Endothelial cell (in vitro differentiated cells): ENCODE results near the gene ZDHHC11B. TPM values are rescaled to one million over a fixed set of nuclear protein-coding genes. Genes with fewer than 3 reads are reported as not detected.
A peak's percentile ranks its signal among the peaks of the same experiment; 100 is the strongest.
"Not testable (repeated sequence)": the region's sequence is repeated elsewhere in the genome, so short reads cannot be mapped to it uniquely, and the experiment has no call there.

Source experiments
- DNase-seq: peaks from one replicate; pipeline ENCODE4 v3.0.0; 2021; ENCODE audit warnings: low spot score
- H3K27ac Mint-ChIP-seq: one replicate; pipeline ENCODE4 v1.8.0; 2021; ENCODE audit warnings: mixed read lengths, inconsistent platforms; ENCODE audit not compliant: unreplicated experiment
- H3K27me3 Mint-ChIP-seq: one replicate; pipeline ENCODE4 v1.8.0; 2021; ENCODE audit warnings: mild to moderate bottlenecking, moderate library complexity, mixed read lengths, inconsistent platforms; ENCODE audit not compliant: unreplicated experiment
- H3K36me3 Mint-ChIP-seq: one replicate; pipeline ENCODE4 v1.8.0; 2021; ENCODE audit warnings: mild to moderate bottlenecking, low read depth, mixed read lengths, inconsistent platforms; ENCODE audit not compliant: unreplicated experiment
- H3K4me1 Mint-ChIP-seq: one replicate; pipeline ENCODE4 v1.8.0; 2021; ENCODE audit warnings: mild to moderate bottlenecking, mixed read lengths, inconsistent platforms; ENCODE audit not compliant: unreplicated experiment
- H3K4me3 Mint-ChIP-seq: one replicate; pipeline ENCODE4 v1.8.0; 2021; ENCODE audit warnings: mild to moderate bottlenecking, mixed read lengths, inconsistent platforms; ENCODE audit not compliant: unreplicated experiment
- H3K9me3 Mint-ChIP-seq: one replicate; pipeline ENCODE4 v1.8.0; 2021; ENCODE audit warnings: mixed read lengths, inconsistent platforms; ENCODE audit not compliant: unreplicated experiment
- long read RNA-seq: library from polyadenylated mRNA; unstranded; transcript quantifications from one replicate; pipeline ENCODE4 v2.0.0, GENCODE V29; 2020; ENCODE audit not compliant: unreplicated experiment
- total RNA-seq: library from RNA; stranded (reverse); fragmentation: NEBNext Ultra II Directional; extraction: Animal tissue kit (Norgen Biotek cat#: 25700); gene quantifications from one replicate; pipeline ENCODE4 v1.2.1, GENCODE V29; 2021; ENCODE audit not compliant: unreplicated experiment
- TF ChIP-seq, protein P1 (sequence below): fragments of 200-600 bp; sonication (generic); IDR thresholded peaks from one replicate; pipeline ENCODE4 v1.5.0; 2021; ENCODE audit warnings: antibody characterized with exemption; ENCODE audit not compliant: unreplicated experiment

Gene ZDHHC11B, protein sequence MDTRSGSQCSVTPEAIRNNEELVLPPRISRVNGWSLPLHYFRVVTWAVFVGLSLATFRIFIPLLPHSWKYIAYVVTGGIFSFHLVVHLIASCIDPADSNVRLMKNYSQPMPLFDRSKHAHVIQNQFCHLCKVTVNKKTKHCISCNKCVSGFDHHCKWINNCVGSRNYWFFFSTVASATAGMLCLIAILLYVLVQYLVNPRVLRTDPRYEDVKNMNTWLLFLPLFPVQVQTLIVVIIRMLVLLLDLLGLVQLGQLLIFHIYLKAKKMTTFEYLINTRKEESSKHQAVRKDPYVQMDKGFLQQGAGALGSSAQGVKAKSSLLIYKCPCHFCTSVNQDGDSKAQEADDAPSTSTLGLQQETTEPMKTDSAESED
- total RNA-seq: not detected
- long read RNA-seq: 0 reads

DNA sequence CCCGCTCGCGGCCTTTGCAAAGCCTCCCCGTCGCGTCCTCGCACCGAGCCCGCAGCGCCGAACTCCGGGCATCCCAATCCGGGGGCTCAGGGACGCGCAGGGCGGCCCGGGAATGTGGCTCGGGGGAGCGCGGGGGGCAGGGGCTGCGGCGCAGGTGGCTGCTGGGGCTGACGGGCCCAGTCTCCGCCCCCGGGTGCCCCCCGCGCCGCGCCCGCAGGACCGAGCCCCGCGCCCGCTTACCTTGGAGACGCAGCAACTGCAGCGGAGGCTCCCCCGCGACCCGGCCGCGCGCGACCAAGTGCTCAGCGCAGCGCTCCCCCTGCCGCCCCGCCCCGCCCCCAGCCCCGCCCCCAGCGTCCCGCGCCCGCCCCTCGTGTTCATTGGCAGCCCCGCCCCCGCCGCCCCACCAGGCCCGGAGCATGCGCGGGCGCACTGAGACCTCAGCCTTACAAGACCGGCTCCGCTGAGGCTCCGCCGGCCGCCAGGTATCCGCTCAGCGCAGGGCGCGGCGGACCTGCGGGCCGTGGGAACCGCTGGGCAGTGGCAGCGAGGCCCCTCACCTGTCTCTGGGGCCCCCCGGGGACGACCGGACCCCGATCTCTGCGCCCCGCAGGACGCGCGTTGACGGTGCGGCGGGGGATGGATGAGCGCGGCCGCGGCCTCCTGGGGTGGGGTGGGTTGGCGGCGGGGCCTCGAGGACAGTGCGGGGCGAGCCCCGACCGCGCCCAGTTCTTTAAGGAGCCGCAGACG lies at the start of gene ZDHHC11B:
TSS of gene ZDHHC11B (minus strand) at position 302 of the 750 bp plus-strand sequence. CDS start 17,810 bp downstream, outside the sequence.
- H3K27ac Mint-ChIP-seq, H3K4me1 Mint-ChIP-seq, H3K9me3 Mint-ChIP-seq, H3K27me3 Mint-ChIP-seq, H3K36me3 Mint-ChIP-seq: not testable (repeated sequence)
- peak within 1 kb of the TSS; percentile 69 for H3K4me3 Mint-ChIP-seq
- DNase-seq: peak; percentile 78

DNA sequence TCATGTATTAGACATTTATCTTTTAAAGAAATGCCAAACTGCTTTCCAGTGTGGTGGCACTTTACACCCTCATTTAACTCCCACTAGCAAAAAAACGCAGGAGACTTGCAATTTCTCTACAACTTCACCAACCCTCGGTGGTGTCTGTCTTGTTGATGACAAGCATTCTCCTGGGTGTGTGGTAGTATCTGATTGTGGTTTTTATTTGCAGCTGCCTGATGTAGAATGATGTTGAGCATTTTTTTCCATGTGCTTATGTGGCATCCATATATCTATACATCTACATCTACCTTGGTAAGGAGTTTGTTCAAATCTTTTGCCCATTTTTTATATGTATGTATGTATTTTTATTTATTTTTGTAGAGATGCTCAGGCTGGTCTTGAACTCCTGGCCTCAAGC lies 49.5 kb upstream of the ZDHHC11B start:
- H3K27ac Mint-ChIP-seq, DNase-seq, H3K9me3 Mint-ChIP-seq, H3K4me3 Mint-ChIP-seq, H3K36me3 Mint-ChIP-seq, H3K27me3 Mint-ChIP-seq: not testable (repeated sequence)
- peaks cover 11% of the 10 kb centered on the region for H3K4me1 Mint-ChIP-seq

DNA sequence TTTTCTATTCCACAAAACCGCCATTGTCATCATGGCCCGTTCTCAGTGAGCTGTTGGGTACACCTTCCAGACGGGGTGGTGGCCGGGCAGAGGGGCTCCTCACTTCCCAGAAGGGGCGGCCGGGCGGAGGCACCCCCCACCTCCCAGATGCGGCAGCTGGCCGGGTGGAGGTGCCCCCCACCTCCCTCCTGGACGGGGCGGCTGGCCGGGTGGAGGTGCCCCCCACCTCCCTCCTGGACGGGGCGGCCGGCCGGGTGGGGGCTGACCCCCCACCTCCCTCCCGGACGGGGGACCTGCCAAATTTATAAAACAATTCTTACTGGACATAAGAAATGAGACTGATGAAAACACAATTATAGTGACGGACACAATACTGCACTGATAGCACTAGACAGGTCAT lies 43.7 kb upstream of the ZDHHC11B start:
- H3K4me3 Mint-ChIP-seq, H3K4me1 Mint-ChIP-seq, H3K27ac Mint-ChIP-seq, H3K9me3 Mint-ChIP-seq, DNase-seq, H3K27me3 Mint-ChIP-seq: not testable (repeated sequence)
- peaks cover 11% of the 10 kb centered on the region for H3K36me3 Mint-ChIP-seq

DNA sequence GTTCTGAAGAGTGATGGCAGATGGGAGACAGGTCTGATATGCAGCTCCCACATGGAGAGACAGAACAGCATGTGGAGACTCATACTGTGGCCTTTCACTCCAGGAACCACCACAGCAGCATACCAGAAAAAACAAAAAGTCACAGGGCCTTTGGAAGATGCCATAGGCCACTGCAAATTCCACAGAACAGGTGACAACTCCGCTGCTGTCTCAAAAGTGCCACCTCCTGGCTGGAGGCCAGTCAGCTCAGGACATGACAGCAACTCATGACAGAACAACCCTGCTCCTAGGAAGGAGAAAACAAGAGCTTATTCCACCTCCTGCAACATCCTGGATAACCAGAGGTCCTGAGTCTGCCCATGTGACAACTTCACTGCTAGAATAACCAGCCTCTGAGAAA lies 41.0 kb upstream of the ZDHHC11B start:
- H3K4me1 Mint-ChIP-seq, H3K9me3 Mint-ChIP-seq, DNase-seq, H3K4me3 Mint-ChIP-seq, H3K27me3 Mint-ChIP-seq, H3K27ac Mint-ChIP-seq: not testable (repeated sequence)
- peaks cover 19% of the 10 kb centered on the region for H3K36me3 Mint-ChIP-seq

DNA sequence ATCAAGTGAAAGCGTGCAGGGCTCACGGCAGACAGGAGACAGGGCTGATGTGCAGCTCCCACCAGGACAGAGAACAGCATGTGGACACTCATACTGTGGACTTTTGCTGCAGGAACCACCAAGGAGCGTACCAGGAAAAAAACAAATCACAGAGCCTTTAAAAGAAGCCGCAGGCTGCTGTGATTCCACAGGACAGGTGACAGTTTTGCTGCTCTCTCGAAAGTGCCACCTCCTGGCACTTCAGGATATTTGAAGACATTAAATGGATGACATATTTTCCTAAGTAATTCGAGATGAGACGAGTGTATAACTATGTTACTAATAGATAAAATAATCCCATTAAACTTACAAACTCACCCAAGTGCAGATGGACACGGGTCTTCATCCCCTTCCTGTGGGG lies 37.0 kb upstream of the ZDHHC11B start:
- no peak for DNase-seq
- no peaks in the 10 kb centered on the region for H3K4me1 Mint-ChIP-seq
- H3K9me3 Mint-ChIP-seq: no peaks in the 10 kb centered on the region
- peaks cover 2% of the 10 kb centered on the region for H3K27me3 Mint-ChIP-seq
- no peak overlapping the region for H3K4me3 Mint-ChIP-seq
- peaks cover 28% of the 10 kb centered on the region for H3K36me3 Mint-ChIP-seq
- TF ChIP-seq, protein P1, sequence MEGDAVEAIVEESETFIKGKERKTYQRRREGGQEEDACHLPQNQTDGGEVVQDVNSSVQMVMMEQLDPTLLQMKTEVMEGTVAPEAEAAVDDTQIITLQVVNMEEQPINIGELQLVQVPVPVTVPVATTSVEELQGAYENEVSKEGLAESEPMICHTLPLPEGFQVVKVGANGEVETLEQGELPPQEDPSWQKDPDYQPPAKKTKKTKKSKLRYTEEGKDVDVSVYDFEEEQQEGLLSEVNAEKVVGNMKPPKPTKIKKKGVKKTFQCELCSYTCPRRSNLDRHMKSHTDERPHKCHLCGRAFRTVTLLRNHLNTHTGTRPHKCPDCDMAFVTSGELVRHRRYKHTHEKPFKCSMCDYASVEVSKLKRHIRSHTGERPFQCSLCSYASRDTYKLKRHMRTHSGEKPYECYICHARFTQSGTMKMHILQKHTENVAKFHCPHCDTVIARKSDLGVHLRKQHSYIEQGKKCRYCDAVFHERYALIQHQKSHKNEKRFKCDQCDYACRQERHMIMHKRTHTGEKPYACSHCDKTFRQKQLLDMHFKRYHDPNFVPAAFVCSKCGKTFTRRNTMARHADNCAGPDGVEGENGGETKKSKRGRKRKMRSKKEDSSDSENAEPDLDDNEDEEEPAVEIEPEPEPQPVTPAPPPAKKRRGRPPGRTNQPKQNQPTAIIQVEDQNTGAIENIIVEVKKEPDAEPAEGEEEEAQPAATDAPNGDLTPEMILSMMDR: no peak
- no peak overlapping the region for H3K27ac Mint-ChIP-seq

DNA sequence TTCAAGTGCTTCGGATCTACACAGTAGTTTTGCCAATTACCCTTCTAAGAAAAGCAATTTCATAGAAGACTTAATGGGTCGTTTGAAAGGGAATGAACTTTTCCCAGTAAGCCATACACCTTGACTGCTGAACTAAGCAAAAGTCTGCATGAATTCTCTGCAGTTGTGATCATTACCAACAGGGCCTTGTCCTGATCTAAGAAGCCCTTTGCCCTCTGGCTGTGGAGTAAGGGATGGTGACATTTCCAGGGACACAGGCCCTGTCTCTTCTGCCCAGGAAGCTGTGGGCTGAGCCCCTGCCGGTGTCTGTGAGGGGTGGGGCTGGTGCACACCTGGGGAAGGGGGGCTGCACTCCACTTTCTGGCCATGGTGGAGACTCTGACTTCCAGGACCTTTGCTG lies 35.7 kb upstream of the ZDHHC11B start:
- TF ChIP-seq, protein P1: no peak
- peaks cover 31% of the 10 kb centered on the region for H3K36me3 Mint-ChIP-seq
- no peak overlapping the region for H3K4me3 Mint-ChIP-seq
- H3K27ac Mint-ChIP-seq: no peak overlapping the region
- no peaks in the 10 kb centered on the region for H3K4me1 Mint-ChIP-seq
- no peaks in the 10 kb centered on the region for H3K9me3 Mint-ChIP-seq
- H3K27me3 Mint-ChIP-seq: peaks cover 2% of the 10 kb centered on the region
- DNase-seq: no peak

DNA sequence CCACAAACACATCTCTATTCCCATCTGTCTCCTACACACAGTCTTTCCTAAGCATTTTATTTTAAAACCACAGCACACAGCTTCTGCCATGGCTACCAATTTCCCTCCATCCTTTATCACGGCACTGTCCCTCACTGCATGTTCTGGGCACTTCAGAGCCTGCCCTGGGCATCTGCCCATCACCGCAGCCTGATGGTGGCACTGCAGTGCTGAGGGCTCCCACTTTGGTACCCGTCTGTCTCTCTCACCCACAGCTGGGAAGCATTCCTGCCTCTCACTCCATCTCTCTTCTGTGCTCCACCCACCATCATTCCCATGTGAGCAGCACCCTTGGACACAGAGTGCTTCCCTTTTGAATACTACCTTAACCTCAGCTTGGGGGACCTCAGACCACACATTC lies 34.5 kb upstream of the ZDHHC11B start:
- Mint-ChIP-seq H3K9me3 (no peaks in the 10 kb centered on the region), H3K4me3 (no peak overlapping the region), H3K27me3 (no peaks in the 10 kb centered on the region), H3K27ac (no peak overlapping the region), H3K4me1 (no peaks in the 10 kb centered on the region), H3K36me3 (peaks cover 29% of the 10 kb centered on the region)
- no peak for DNase-seq
- TF ChIP-seq, protein P1: no peak
